HepG2 (cell line): ENCODE measurements around the gene PRKCE. TPM values are rescaled to one million over a fixed set of nuclear protein-coding genes. Genes with fewer than 3 reads are reported as not detected.

Experiments used
- ELF4 ChIP-seq: sonication (generic); formaldehyde crosslinking; IDR thresholded peaks from 2 replicates; pipeline ENCODE4 v1.5.0; 2020; ENCODE audit warnings: missing genetic modification reagents, mild to moderate bottlenecking, moderate library complexity, borderline replicate concordance
- FOXA3 ChIP-seq: IDR thresholded peaks from 2 replicates; pipeline ENCODE4 v1.6.1; 2016; ENCODE audit warnings: missing genetic modification reagents, missing compliant biosample characterization
- IRX3 ChIP-seq: sonication (generic); formaldehyde crosslinking; IDR thresholded peaks from 2 replicates; pipeline ENCODE4 v1.8.1; 2023; ENCODE audit warnings: mild to moderate bottlenecking, low read depth, missing genetic modification reagents, borderline replicate concordance
- MED1 ChIP-seq: sonication (generic); formaldehyde crosslinking; IDR thresholded peaks from 2 replicates; pipeline ENCODE4 v1.4.0; 2020; ENCODE audit warnings: missing genetic modification reagents
- MEIS1 ChIP-seq: sonication (generic); formaldehyde crosslinking; IDR thresholded peaks from 2 replicates; pipeline ENCODE4 v1.9.0; 2021; ENCODE audit warnings: mild to moderate bottlenecking, missing genetic modification reagents, moderate library complexity, borderline replicate concordance
- NFIB ChIP-seq: sonication (generic); formaldehyde crosslinking; IDR thresholded peaks from 2 replicates; pipeline ENCODE4 v1.9.0; 2021; ENCODE audit warnings: missing genetic modification reagents, mild to moderate bottlenecking, borderline replicate concordance
- NFKBIZ ChIP-seq: IDR thresholded peaks from 2 replicates; pipeline ENCODE4 v1.6.1; 2018; ENCODE audit warnings: missing genetic modification reagents, missing compliant biosample characterization
- POLR2G ChIP-seq: fragments of 200-400 bp; formaldehyde crosslinking; IDR thresholded peaks from 2 replicates; pipeline ENCODE4 v1.6.1; 2018; ENCODE audit warnings: mild to moderate bottlenecking, low read depth, low read length, moderate library complexity
- SATB2 ChIP-seq: sonication (generic); formaldehyde crosslinking; IDR thresholded peaks from 2 replicates; pipeline ENCODE4 v1.5.0; 2020; ENCODE audit warnings: missing genetic modification reagents
- SMAD1 ChIP-seq: sonication (generic); formaldehyde crosslinking; IDR thresholded peaks from 2 replicates; pipeline ENCODE4 v1.4.0; 2020; ENCODE audit warnings: missing genetic modification reagents, low read depth, mild to moderate bottlenecking, borderline replicate concordance
- TOPORS ChIP-seq: sonication (generic); formaldehyde crosslinking; IDR thresholded peaks from 2 replicates; pipeline ENCODE4 v1.8.0; 2023; ENCODE audit warnings: mild to moderate bottlenecking, missing genetic modification reagents
- ZNF747 ChIP-seq: sonication (generic); formaldehyde crosslinking; IDR thresholded peaks from 2 replicates; pipeline ENCODE4 v1.8.1; 2023; ENCODE audit warnings: missing genetic modification reagents, mild to moderate bottlenecking, borderline replicate concordance
- polyA plus RNA-seq, 8 experiments: library from polyadenylated mRNA; depleted of rRNA in 3 of 8; stranded (reverse) in 7 of 8; unstranded in 1 of 8; fragments of >200 nt; fragmentation: Illumina TruSeq in 4 of 8; extraction: Trizol in 4 of 8; gene quantifications; 2 replicates each; pipeline versions ENCODE4 v1.2.1 to v1.2.3, GENCODE V29; 2011 to 2016; ENCODE audit warnings: low read depth in 4 of 8, missing spikeins in 1 of 8, mixed read lengths in 1 of 8; ENCODE audit not compliant: insufficient read depth in 1 of 8
- total RNA-seq, 5 experiments: library from RNA; depleted of rRNA; stranded (reverse); fragments of >200 nt; fragmentation: Illumina TruSeq; extraction: Trizol; gene quantifications; 2 replicates each; pipeline ENCODE4 v1.2.3, GENCODE V29; 2016; ENCODE audit warnings: low read depth in 1 of 5
- TF ChIP-seq, protein P1 (sequence below): sonication (generic); formaldehyde crosslinking; IDR thresholded peaks from 2 replicates; pipeline ENCODE4 v1.4.0; 2020; ENCODE audit warnings: missing genetic modification reagents, mild to moderate bottlenecking, borderline replicate concordance
- TF ChIP-seq, protein P2 (sequence below): sonication (generic); formaldehyde crosslinking; conservative IDR thresholded peaks from 2 replicates; pipeline ENCODE4 v1.4.0; 2020; ENCODE audit warnings: missing genetic modification reagents
- TF ChIP-seq, protein P3 (sequence below): sonication (generic); formaldehyde crosslinking; conservative IDR thresholded peaks from 2 replicates; pipeline ENCODE4 v1.4.0; 2020; ENCODE audit warnings: missing genetic modification reagents
- TF ChIP-seq, protein P4 (sequence below): sonication (generic); formaldehyde crosslinking; IDR thresholded peaks from 2 replicates; pipeline ENCODE4 v1.5.0; 2020; ENCODE audit warnings: missing genetic modification reagents
- TF ChIP-seq, protein P5 (sequence below): sonication (generic); formaldehyde crosslinking; IDR thresholded peaks from 2 replicates; pipeline ENCODE4 v1.5.1; 2020; ENCODE audit warnings: missing genetic modification reagents, mild to moderate bottlenecking, borderline replicate concordance
- TF ChIP-seq, protein P6 (sequence below): IDR thresholded peaks from 2 replicates; pipeline ENCODE4 v1.6.1; 2018; ENCODE audit warnings: missing genetic modification reagents, mild to moderate bottlenecking, missing compliant biosample characterization

PRKCE gene
- total and polyA plus RNA-seq, 2 of the 13 experiments (the other 11 are each of a cell fraction or from before 2014, with no cell fraction given), result 1.0 to 3.9 TPM

DNA sequence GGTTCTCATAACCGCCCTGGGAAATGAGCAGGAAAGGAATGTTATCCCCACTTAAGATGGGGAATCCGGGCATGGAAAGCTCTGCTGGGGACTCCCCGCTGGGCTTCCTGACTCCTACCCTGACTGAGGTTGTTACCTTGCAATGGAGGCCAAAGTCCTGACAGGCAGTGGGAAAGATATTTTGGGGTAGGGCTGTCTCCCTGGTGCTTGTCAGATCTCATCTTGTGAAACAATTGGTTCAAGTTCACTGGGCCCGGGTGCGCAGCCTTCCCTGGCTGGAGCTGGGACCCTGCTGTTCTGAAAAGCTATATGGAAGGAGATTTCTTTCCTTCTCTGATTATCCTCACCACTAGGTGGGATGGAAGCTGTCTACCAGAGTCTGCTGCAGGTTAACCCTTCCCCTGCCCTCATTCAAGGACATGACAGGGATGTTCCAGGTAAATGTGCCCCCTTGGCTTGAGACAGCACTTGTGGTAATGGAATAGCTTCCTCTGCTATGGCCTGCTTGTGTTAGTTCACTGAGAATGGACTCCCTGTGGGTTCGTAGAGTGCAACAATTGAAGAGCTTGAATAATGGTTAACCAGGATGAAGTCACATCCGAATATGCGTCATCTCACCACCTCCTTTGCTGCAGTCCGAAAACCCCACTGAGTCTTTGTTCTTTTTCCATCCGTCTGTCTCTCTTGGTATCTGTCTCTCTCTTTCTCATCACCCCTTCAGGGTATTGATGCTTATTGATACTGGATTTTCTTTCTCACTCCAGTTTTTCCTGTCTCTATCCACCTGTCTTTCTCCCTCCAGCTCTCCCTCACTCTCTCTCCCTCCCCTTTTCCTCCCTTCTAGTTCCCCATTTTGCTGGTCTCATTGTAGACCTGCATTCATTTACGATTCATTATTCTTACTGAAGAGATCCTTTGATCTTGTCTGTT is 577.9 kb downstream of the PRKCE start (continued):
- TF ChIP-seq MEIS1 (CRISPR knock-in tag) (0 out of 2 replicates have a peak, but pooled peaks have one; percentile 28), TOPORS (CRISPR knock-in tag) (0 out of 2 replicates have a peak, but pooled peaks have one; percentile 34), NFIB (CRISPR knock-in tag) (no peak), SATB2 (CRISPR knock-in tag) (no peak), FOXA3 (CRISPR knock-in tag) (peak; percentile 33), NFKBIZ (CRISPR knock-in tag) (no peak), ZNF747 (CRISPR knock-in tag) (peak; percentile 29), SMAD1 (CRISPR knock-in tag) (no peak), MED1 (CRISPR knock-in tag) (peak; percentile 46), IRX3 (CRISPR knock-in tag) (no peak), POLR2G (peak; percentile 59; the same call in 1 of the 2 replicates), ELF4 (CRISPR knock-in tag) (no peak)
- TF ChIP-seq, protein P1, sequence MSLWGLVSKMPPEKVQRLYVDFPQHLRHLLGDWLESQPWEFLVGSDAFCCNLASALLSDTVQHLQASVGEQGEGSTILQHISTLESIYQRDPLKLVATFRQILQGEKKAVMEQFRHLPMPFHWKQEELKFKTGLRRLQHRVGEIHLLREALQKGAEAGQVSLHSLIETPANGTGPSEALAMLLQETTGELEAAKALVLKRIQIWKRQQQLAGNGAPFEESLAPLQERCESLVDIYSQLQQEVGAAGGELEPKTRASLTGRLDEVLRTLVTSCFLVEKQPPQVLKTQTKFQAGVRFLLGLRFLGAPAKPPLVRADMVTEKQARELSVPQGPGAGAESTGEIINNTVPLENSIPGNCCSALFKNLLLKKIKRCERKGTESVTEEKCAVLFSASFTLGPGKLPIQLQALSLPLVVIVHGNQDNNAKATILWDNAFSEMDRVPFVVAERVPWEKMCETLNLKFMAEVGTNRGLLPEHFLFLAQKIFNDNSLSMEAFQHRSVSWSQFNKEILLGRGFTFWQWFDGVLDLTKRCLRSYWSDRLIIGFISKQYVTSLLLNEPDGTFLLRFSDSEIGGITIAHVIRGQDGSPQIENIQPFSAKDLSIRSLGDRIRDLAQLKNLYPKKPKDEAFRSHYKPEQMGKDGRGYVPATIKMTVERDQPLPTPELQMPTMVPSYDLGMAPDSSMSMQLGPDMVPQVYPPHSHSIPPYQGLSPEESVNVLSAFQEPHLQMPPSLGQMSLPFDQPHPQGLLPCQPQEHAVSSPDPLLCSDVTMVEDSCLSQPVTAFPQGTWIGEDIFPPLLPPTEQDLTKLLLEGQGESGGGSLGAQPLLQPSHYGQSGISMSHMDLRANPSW (CRISPR knock-in tag), result no peak
- TF ChIP-seq, protein P2, sequence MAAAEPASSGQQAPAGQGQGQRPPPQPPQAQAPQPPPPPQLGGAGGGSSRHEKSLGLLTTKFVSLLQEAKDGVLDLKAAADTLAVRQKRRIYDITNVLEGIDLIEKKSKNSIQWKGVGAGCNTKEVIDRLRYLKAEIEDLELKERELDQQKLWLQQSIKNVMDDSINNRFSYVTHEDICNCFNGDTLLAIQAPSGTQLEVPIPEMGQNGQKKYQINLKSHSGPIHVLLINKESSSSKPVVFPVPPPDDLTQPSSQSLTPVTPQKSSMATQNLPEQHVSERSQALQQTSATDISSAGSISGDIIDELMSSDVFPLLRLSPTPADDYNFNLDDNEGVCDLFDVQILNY, result no peak
- TF ChIP-seq, protein P3, sequence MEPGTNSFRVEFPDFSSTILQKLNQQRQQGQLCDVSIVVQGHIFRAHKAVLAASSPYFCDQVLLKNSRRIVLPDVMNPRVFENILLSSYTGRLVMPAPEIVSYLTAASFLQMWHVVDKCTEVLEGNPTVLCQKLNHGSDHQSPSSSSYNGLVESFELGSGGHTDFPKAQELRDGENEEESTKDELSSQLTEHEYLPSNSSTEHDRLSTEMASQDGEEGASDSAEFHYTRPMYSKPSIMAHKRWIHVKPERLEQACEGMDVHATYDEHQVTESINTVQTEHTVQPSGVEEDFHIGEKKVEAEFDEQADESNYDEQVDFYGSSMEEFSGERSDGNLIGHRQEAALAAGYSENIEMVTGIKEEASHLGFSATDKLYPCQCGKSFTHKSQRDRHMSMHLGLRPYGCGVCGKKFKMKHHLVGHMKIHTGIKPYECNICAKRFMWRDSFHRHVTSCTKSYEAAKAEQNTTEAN (CRISPR knock-in tag), result 0 out of 2 replicates have a peak, but pooled peaks have one; percentile 27
- TF ChIP-seq, protein P4, sequence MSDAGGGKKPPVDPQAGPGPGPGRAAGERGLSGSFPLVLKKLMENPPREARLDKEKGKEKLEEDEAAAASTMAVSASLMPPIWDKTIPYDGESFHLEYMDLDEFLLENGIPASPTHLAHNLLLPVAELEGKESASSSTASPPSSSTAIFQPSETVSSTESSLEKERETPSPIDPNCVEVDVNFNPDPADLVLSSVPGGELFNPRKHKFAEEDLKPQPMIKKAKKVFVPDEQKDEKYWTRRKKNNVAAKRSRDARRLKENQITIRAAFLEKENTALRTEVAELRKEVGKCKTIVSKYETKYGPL (CRISPR knock-in tag), result no peak
- TF ChIP-seq, protein P5, sequence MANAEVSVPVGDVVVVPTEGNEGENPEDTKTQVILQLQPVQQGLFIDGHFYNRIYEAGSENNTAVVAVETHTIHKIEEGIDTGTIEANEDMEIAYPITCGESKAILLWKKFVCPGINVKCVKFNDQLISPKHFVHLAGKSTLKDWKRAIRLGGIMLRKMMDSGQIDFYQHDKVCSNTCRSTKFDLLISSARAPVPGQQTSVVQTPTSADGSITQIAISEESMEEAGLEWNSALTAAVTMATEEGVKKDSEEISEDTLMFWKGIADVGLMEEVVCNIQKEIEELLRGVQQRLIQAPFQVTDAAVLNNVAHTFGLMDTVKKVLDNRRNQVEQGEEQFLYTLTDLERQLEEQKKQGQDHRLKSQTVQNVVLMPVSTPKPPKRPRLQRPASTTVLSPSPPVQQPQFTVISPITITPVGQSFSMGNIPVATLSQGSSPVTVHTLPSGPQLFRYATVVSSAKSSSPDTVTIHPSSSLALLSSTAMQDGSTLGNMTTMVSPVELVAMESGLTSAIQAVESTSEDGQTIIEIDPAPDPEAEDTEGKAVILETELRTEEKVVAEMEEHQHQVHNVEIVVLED, result peak; percentile 43; the same call in 1 of the 2 replicates
- TF ChIP-seq, protein P6, sequence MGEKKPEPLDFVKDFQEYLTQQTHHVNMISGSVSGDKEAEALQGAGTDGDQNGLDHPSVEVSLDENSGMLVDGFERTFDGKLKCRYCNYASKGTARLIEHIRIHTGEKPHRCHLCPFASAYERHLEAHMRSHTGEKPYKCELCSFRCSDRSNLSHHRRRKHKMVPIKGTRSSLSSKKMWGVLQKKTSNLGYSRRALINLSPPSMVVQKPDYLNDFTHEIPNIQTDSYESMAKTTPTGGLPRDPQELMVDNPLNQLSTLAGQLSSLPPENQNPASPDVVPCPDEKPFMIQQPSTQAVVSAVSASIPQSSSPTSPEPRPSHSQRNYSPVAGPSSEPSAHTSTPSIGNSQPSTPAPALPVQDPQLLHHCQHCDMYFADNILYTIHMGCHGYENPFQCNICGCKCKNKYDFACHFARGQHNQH (CRISPR knock-in tag), result peak; percentile 36; the same call in 1 of the 2 replicates
